ENCODE measurements around the gene ARHGDIA.
A peak's percentile ranks its signal among the peaks of the same experiment; 100 is the strongest.

The ARHGDIA gene

GRCh38 chr17:81858170-81858966 lies 12.8 kb downstream of the ARHGDIA start:
- no peak for TF ChIP-seq CTCF (IDR thresholded peaks at IDR 0.05; ENCODE audit: low read depth, low read length)
- TF ChIP-seq, protein P1, sequence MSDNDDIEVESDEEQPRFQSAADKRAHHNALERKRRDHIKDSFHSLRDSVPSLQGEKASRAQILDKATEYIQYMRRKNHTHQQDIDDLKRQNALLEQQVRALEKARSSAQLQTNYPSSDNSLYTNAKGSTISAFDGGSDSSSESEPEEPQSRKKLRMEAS (IDR thresholded peaks at IDR 0.05; ENCODE audit: low read depth, low read length), result peak; percentile 56; the same call in 1 of the 2 replicates
- TF ChIP-seq POLR2A (IDR thresholded peaks at IDR 0.05; ENCODE audit: extremely low read depth, insufficient read length), result no peak
- no peak for TF ChIP-seq MYC (IDR thresholded peaks at IDR 0.05; ENCODE audit: low read depth, low read length)
- H3K4me3 ChIP-seq (ENCODE audit: low read depth, low read length), result peak overlapping the region; percentile 84
- DNase-seq (ENCODE audit: low read depth), result peak; percentile 49

GRCh38 chr17:81854974-81855774 lies 16.0 kb downstream of the ARHGDIA start:
- no peak for TF ChIP-seq MYC (IDR thresholded peaks at IDR 0.05; ENCODE audit: low read depth, low read length)
- TF ChIP-seq, protein P1 (IDR thresholded peaks at IDR 0.05; ENCODE audit: low read depth, low read length), result no peak
- TF ChIP-seq POLR2A (IDR thresholded peaks at IDR 0.05; ENCODE audit: extremely low read depth, insufficient read length), result no peak
- TF ChIP-seq CTCF (IDR thresholded peaks at IDR 0.05; ENCODE audit: low read depth, low read length), result no peak
- peak overlapping the region; percentile 11 for H3K4me3 ChIP-seq (ENCODE audit: low read depth, low read length)
- no peak for DNase-seq (ENCODE audit: low read depth)

- no peak overlapping the region for H3K4me3 ChIP-seq (ENCODE audit: low read depth, low read length)
- TF ChIP-seq, protein P1 (IDR thresholded peaks at IDR 0.05; ENCODE audit: low read depth, low read length), result no peak
- TF ChIP-seq CTCF (IDR thresholded peaks at IDR 0.05; ENCODE audit: low read depth, low read length) (no peak), POLR2A (IDR thresholded peaks at IDR 0.05; ENCODE audit: extremely low read depth, insufficient read length) (no peak), MYC (IDR thresholded peaks at IDR 0.05; ENCODE audit: low read depth, low read length) (no peak)
- DNase-seq (ENCODE audit: low read depth), result no peak
These were observed 18.9 kb downstream of the ARHGDIA start for GRCh38 chr17:81852237-81852636.

DNA sequence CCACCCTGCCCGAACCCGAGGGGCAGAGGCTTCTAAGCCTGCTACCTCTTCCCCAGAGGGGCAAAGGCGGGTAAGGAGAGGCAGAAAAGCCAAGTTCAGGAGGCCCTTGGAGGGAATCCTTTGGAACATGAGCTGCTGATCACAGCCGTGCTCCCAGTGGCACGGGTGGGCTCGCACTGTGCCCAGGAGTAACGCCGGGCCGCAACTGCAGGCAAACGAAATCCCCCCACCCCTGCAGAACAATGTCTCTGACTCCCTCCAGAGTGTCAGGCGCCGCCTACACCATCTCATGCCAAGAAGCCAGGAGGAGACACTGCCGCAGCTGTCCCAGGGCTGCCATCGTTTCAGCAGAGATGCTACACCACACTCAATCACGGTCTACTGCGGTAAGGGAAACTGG lies 19.7 kb downstream of the ARHGDIA start:
- H3K4me3 ChIP-seq (ENCODE audit: low read depth, low read length), result no peak overlapping the region
- TF ChIP-seq, protein P1 (IDR thresholded peaks at IDR 0.05; ENCODE audit: low read depth, low read length), result no peak
- no peak for TF ChIP-seq MYC (IDR thresholded peaks at IDR 0.05; ENCODE audit: low read depth, low read length)
- TF ChIP-seq CTCF (IDR thresholded peaks at IDR 0.05; ENCODE audit: low read depth, low read length), result no peak
- TF ChIP-seq POLR2A (IDR thresholded peaks at IDR 0.05; ENCODE audit: extremely low read depth, insufficient read length), result no peak
- no peak for DNase-seq (ENCODE audit: low read depth)

DNA sequence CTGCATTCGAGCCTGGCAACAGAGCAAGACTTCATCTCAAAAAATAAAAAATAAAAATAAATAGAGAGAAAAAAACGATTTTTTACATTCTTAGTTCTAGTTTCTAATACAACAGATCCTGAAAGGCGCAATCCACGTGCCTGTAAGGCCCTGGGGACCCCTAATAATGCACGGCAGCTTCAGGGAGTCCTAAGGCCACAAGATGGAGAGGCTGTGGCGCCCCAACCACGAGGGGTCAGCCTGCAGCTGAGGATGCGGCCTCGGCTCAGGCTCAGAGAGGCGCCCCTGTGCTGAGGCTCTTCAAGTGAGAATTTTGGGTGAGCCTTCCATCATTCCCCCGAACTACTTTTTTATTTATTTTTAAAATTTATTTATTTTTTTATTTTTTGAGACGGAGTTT lies 21.7 kb downstream of the ARHGDIA start:
- no peak for DNase-seq (ENCODE audit: low read depth)
- TF ChIP-seq POLR2A (IDR thresholded peaks at IDR 0.05; ENCODE audit: extremely low read depth, insufficient read length) (no peak), CTCF (IDR thresholded peaks at IDR 0.05; ENCODE audit: low read depth, low read length) (no peak), MYC (IDR thresholded peaks at IDR 0.05; ENCODE audit: low read depth, low read length) (no peak)
- TF ChIP-seq, protein P1 (IDR thresholded peaks at IDR 0.05; ENCODE audit: low read depth, low read length), result no peak
- H3K4me3 ChIP-seq (ENCODE audit: low read depth, low read length), result no peak overlapping the region

Measured in NB4 (cell line).